IMR-90 (cell line): ENCODE results near the gene AMPD2. TPM values are rescaled to one million over a fixed set of nuclear protein-coding genes. Genes with fewer than 3 reads are reported as not detected.

ENCODE experiments used
- ATAC-seq: fragments of 200-7000 bp; cut with Tn5 transposase; 2 replicates; pipeline ENCODE4 v1.9.1; 2020; ENCODE audit warnings: low read depth, mild to moderate bottlenecking, moderate library complexity
- BruUV-seq: library from RNA; stranded (reverse); fragments of 400-500 nt; replicated peaks from 2 replicates; lab custom pipeline; 2021; lab: Mats Ljungman, UMichigan
- CTCF ChIA-PET: fragments of 300-600 bp; formaldehyde crosslinking; extraction: SDS; loops from one replicate; lab custom pipeline; 2021; ENCODE audit warnings: antibody characterized with exemption; lab: Yijun Ruan, JAX
- POLR2A ChIA-PET: fragments of 300-600 bp; sonication (Branson Sonifier 250); formaldehyde crosslinking; loops from one replicate; lab custom pipeline; 2022; ENCODE audit warnings: antibody characterized with exemption; ENCODE audit not compliant: unreplicated experiment; lab: Charles Lee
- DNase-seq: peaks from one replicate; pipeline ENCODE4 v3.0.0; 2013
- H2AFZ ChIP-seq: replicated peaks from 2 replicates; pipeline ENCODE3; 2013; ENCODE audit warnings: low read length, mild to moderate bottlenecking; ENCODE audit not compliant: poor library complexity
- H2AK5ac ChIP-seq: 2 replicates; pipeline ENCODE4 v1.6.1; 2013; ENCODE audit warnings: low read depth, low read length, inconsistent platforms
- H2AK9ac ChIP-seq: replicated peaks from 2 replicates; pipeline ENCODE3; 2013; ENCODE audit warnings: mild to moderate bottlenecking, low read depth, low read length, moderate library complexity; ENCODE audit not compliant: poor library complexity
- H2BK120ac ChIP-seq: 2 replicates; pipeline ENCODE4 v1.6.1; 2013; ENCODE audit warnings: low read depth, low read length, inconsistent platforms
- H2BK15ac ChIP-seq: 3 replicates; pipeline ENCODE4 v1.6.1; 2013; ENCODE audit warnings: low read depth, low read length, inconsistent platforms
- H2BK20ac ChIP-seq: 2 replicates; pipeline ENCODE4 v1.6.1; 2013; ENCODE audit warnings: low read depth, mild to moderate bottlenecking, inconsistent platforms, low read length, moderate library complexity
- H2BK5ac ChIP-seq: 2 replicates; pipeline ENCODE4 v1.6.1; 2013; ENCODE audit warnings: mild to moderate bottlenecking, low read depth, low read length, inconsistent platforms; ENCODE audit not compliant: poor library complexity, severe bottlenecking
- H3K14ac ChIP-seq: replicated peaks from 2 replicates; pipeline ENCODE4 v1.6.1; 2013; ENCODE audit warnings: low read depth, low read length, inconsistent platforms
- H3K18ac ChIP-seq: 2 replicates; pipeline ENCODE4 v1.6.1; 2013; ENCODE audit warnings: low read depth, low read length, control low read depth
- H3K23ac ChIP-seq: 2 replicates; pipeline ENCODE4 v1.6.1; 2013; ENCODE audit warnings: low read depth, low read length, inconsistent platforms
- H3K27ac ChIP-seq: 2 replicates; pipeline ENCODE4 v1.5.1; 2013; ENCODE audit warnings: mild to moderate bottlenecking, control low read depth, low read length; ENCODE audit not compliant: insufficient read depth
- H3K27me3 ChIP-seq: 2 replicates; pipeline ENCODE4 v1.6.1; 2013; ENCODE audit warnings: low read length; ENCODE audit not compliant: control insufficient read depth, insufficient read depth
- H3K36me3 ChIP-seq: 2 replicates; pipeline ENCODE4 v1.6.1; 2013; ENCODE audit warnings: low read length, mixed read lengths; ENCODE audit not compliant: control insufficient read depth, insufficient read depth
- H3K4ac ChIP-seq: 2 replicates; pipeline ENCODE4 v1.6.1; 2013; ENCODE audit warnings: low read depth, low read length, inconsistent platforms
- H3K4me1 ChIP-seq: 2 replicates; pipeline ENCODE4 v1.6.1; 2013; ENCODE audit warnings: low read length, mixed read lengths; ENCODE audit not compliant: control insufficient read depth, insufficient read depth
- H3K4me2 ChIP-seq: 2 replicates; pipeline ENCODE4 v1.6.1; 2013; ENCODE audit warnings: low read depth, mild to moderate bottlenecking, control low read depth, low read length, moderate library complexity
- H3K4me3 ChIP-seq: 2 replicates; pipeline ENCODE4 v1.5.1; 2013; ENCODE audit warnings: low read depth, mild to moderate bottlenecking, control low read depth, low read length, moderate library complexity; ENCODE audit not compliant: insufficient read depth
- H3K56ac ChIP-seq: 2 replicates; pipeline ENCODE4 v1.6.1; 2013; ENCODE audit warnings: low read length, inconsistent platforms; ENCODE audit not compliant: insufficient read depth; ENCODE audit errors: extremely low read depth
- H3K79me1 ChIP-seq, 2 experiments: 2 replicates each; pipeline ENCODE4 v1.6.1; 2013; ENCODE audit warnings: low read length in 2 of 2, inconsistent platforms in 1 of 2, low read depth in 1 of 2
- H3K9ac ChIP-seq: 2 replicates; pipeline ENCODE4 v1.6.1; 2013; ENCODE audit warnings: low read depth, low read length, control low read depth
- H3K9me1 ChIP-seq: 2 replicates; pipeline ENCODE4 v1.6.1; 2013; ENCODE audit warnings: low read length, inconsistent platforms; ENCODE audit not compliant: insufficient read depth
- H3K9me3 ChIP-seq: 2 replicates; pipeline ENCODE4 v1.6.1; 2013; ENCODE audit warnings: low read length; ENCODE audit not compliant: control insufficient read depth, insufficient read depth
- H4K20me1 ChIP-seq: 2 replicates; pipeline ENCODE4 v1.6.1; 2013; ENCODE audit warnings: low read length, inconsistent platforms; ENCODE audit not compliant: insufficient read depth
- H4K5ac ChIP-seq: 2 replicates; pipeline ENCODE4 v1.6.1; 2013; ENCODE audit warnings: mild to moderate bottlenecking, low read depth, low read length, control low read depth
- H4K8ac ChIP-seq, 2 experiments: 2 replicates each; pipeline ENCODE4 v1.6.1; 2013; ENCODE audit warnings: low read depth in 2 of 2, low read length in 2 of 2, control low read depth in 1 of 2, inconsistent platforms in 1 of 2
- H4K91ac ChIP-seq: 2 replicates; pipeline ENCODE4 v1.6.1; 2013; ENCODE audit warnings: low read depth, low read length, inconsistent platforms; ENCODE audit not compliant: insufficient read depth
- CHD1 ChIP-seq: IDR thresholded peaks from 2 replicates; pipeline ENCODE4 v1.6.1; 2012; ENCODE audit warnings: low read depth, low read length, improper control_type of control experiment
- ELK1 ChIP-seq: fragments of 150-350 bp; IDR thresholded peaks from 2 replicates; pipeline ENCODE4 v1.6.1; 2016; ENCODE audit warnings: low read depth, mild to moderate bottlenecking, low read length, moderate library complexity, borderline replicate concordance
- MAZ ChIP-seq: IDR thresholded peaks from 2 replicates; pipeline ENCODE4 v1.6.1; 2012; ENCODE audit warnings: low read depth, mild to moderate bottlenecking, low read length, improper control_type of control experiment, moderate library complexity, borderline replicate concordance
- RAD21 ChIP-seq: IDR thresholded peaks from 2 replicates; pipeline ENCODE4 v1.6.1; 2012; ENCODE audit warnings: low read length, improper control_type of control experiment
- RFX5 ChIP-seq: IDR thresholded peaks from 2 replicates; pipeline ENCODE4 v1.8.0; 2012; ENCODE audit warnings: low read depth, mild to moderate bottlenecking, low read length, moderate library complexity
- SMC3 ChIP-seq: fragments of 150-350 bp; IDR thresholded peaks from 2 replicates; pipeline ENCODE4 v1.6.1; 2016; ENCODE audit warnings: low read depth, mild to moderate bottlenecking, antibody characterized with exemption, low read length, moderate library complexity
- WGBS, 2 experiments: methylation state at CpG; one replicate each; pipeline versions ENCODE4 v1.1.5 to v1.1.7; 2013; ENCODE audit warnings: missing lambda C conversion rate in 2 of 2; ENCODE audit not compliant: insufficient read length in 1 of 2; ENCODE audit errors: extremely low coverage in 2 of 2; 5-methylcytosine and 5-hydroxymethylcytosine counted together
- dilution Hi-C: fragments of 300-500 bp; cut with HindIII; formaldehyde crosslinking; loops from one replicate; pipeline ENCODE4 v1.14.3; 2018; ENCODE audit warnings: low sequenced_read_pairs; ENCODE audit not compliant: unreplicated experiment
- in situ Hi-C: fragments of 300-500 bp; cut with MboI; formaldehyde crosslinking; loops from 3 replicates; pipeline ENCODE4 v1.14.3; 2019; ENCODE audit warnings: low sequenced_read_pairs, inconsistent platforms, mixed read lengths
- intact Hi-C: fragments of 100-400 bp; cut with micrococcal nuclease; formaldehyde crosslinking; loops from 2 replicates; pipeline ENCODE4 v1.10.0; 2022
- polyA plus RNA-seq, 3 experiments: library from polyadenylated mRNA; depleted of rRNA; stranded (reverse); fragments of >200 nt; gene quantifications; 2 replicates each; pipeline ENCODE4 v1.2.3, GENCODE V29; 2012; ENCODE audit warnings: low replicate concordance in 1 of 3
- total RNA-seq: library from RNA; depleted of rRNA; stranded (reverse); fragments of >200 nt; gene quantifications from 2 replicates; pipeline ENCODE4 v1.2.3, GENCODE V29; 2012

Gene AMPD2
- total and polyA plus RNA-seq, 2 of the 4 experiments (the other 2 are of a cell fraction) = 61.5 to 103 TPM

DNA sequence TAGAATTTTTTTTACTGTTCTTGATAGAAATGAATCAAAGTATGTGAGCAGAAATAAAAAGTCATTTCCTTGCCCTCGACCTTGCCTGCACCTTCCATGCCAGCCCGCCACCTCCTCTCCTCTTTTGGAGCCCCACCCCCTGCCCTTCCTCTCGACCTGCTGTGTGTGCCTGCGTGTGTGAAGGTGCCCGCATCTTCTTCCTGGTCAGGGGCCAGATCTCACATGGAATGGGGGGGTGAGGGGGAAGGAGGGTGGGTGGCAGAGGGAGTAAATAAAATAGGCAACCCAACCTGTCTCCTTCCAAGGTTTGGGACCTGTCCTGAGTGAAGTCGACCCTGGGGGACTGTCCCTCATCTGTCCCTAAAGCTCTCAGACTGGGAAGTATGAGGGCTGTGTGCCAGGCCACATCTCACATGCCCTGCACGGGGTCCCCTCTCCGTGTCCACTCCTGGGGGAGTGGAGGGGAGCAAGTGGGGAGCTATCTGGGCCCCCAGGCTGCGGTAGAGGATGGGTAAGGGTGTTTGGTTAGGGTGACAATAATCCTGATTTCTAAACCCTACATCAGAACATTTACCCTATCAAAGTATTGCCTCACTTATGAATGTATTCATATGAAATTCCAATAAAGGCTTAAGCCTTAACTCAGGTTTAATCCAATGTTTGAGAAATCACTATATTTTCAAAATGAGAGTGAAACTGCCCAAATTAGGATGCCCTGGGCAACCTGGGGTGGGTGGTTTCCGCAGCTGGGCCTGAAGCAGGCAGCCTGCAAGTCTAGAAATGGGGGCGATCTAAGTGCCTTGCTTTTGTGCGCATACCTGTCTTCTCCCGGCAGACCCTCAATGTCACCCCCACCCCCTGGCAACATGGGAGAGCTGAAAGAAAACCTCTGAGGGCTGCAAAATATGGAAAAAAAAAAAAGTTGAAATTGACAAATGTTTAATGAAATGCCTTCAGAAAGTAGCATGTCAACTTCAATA lies 15.4 kb downstream of the AMPD2 start:
- Histone ChIP-seq H3K4me1 (peaks cover 10% of the 10 kb centered on the region), H2BK5ac (no peak overlapping the region), H3K9me3 (no peaks in the 10 kb centered on the region), H2BK120ac (no peak overlapping the region), H2AFZ (no peak overlapping the region), H3K27me3 (no peaks in the 10 kb centered on the region), H3K27ac (no peak overlapping the region), H3K14ac (no peak overlapping the region), H4K5ac (no peak overlapping the region), H4K91ac (no peak overlapping the region), H3K4ac (no peak overlapping the region), H2BK20ac (no peak overlapping the region), H4K20me1 (peaks cover 3% of the 10 kb centered on the region; the same call in 1 of the 2 replicates), H3K18ac (no peak overlapping the region), H3K9ac (no peak overlapping the region), H3K4me2 (no peak overlapping the region), H3K56ac (no peak overlapping the region), H3K36me3 (peaks cover 25% of the 10 kb centered on the region), H4K8ac (no peak overlapping the region), H3K79me1 (peaks cover 13 to 14% of the 10 kb centered on the region in 2 experiments; a peak in 2 of 4 replicates), H2AK9ac (no peak overlapping the region), H3K9me1 (no peaks in the 10 kb centered on the region), H3K23ac (no peak overlapping the region), H2AK5ac (no peak overlapping the region), H2BK15ac (no peak overlapping the region), H3K4me3 (no peak overlapping the region)
- ATAC-seq = no peak
- dilution Hi-C loops (no loop called here), in situ Hi-C loops (no loop called here), intact Hi-C loops (no loop called here)
- DNase-seq = no peak
- WGBS, 2 experiments = no CpG with 5 or more reads among the region's 13 CpGs
- no peak for TF ChIP-seq CHD1
- no peak for TF ChIP-seq MAZ
- TF ChIP-seq RFX5 = no peak
- no peak for TF ChIP-seq RAD21
- no peak for TF ChIP-seq SMC3
- TF ChIP-seq ELK1 = no peak
- no TSS peak for BruUV-seq
- POLR2A ChIA-PET = no interaction called here
- CTCF ChIA-PET = no interaction called here
